GM21367 (cell line): ENCODE results near the gene UBAC2.

Source experiments
- ATAC-seq: cut with Tn5 transposase; IDR thresholded peaks from one replicate; pipeline ENCODE4 v1.9.1; 2021; ENCODE audit not compliant: unreplicated experiment

The UBAC2 gene

GRCh38 chr13:99331881-99332293 is 131.2 kb downstream of the UBAC2 start:
- peak; percentile 82 for ATAC-seq

- no peak for ATAC-seq
These were observed 131.8 kb downstream of the UBAC2 start for GRCh38 chr13:99332456-99332855.

GRCh38 chr13:99334221-99334620 is 133.6 kb downstream of the UBAC2 start:
- ATAC-seq, result no peak

GRCh38 chr13:99335087-99335486 is 134.4 kb downstream of the UBAC2 start:
- ATAC-seq, result no peak

GRCh38 chr13:99335603-99336002 is 134.9 kb downstream of the UBAC2 start:
- peak; percentile 60 for ATAC-seq

GRCh38 chr13:99339230-99339721 is 138.6 kb downstream of the UBAC2 start:
- ATAC-seq, result no peak

GRCh38 chr13:99339736-99340397 is 139.2 kb downstream of the UBAC2 start:
- ATAC-seq, result no peak

- no peak for ATAC-seq
These were observed 140.0 kb downstream of the UBAC2 start for GRCh38 chr13:99340638-99341037.

GRCh38 chr13:99341969-99342722 is 141.5 kb downstream of the UBAC2 start:
- no peak for ATAC-seq

GRCh38 chr13:99342723-99343315 is 142.2 kb downstream of the UBAC2 start:
- ATAC-seq, result no peak

GRCh38 chr13:99344610-99345208 is 144.1 kb downstream of the UBAC2 start:
- no peak for ATAC-seq

- ATAC-seq, result no peak
These were observed 144.7 kb downstream of the UBAC2 start for GRCh38 chr13:99345345-99345744.

GRCh38 chr13:99346335-99347042 is 145.8 kb downstream of the UBAC2 start:
- ATAC-seq, result no peak

GRCh38 chr13:99347335-99347878 is 146.8 kb downstream of the UBAC2 start:
- no peak for ATAC-seq

GRCh38 chr13:99347911-99348451 is 147.3 kb downstream of the UBAC2 start:
- ATAC-seq, result no peak

- no peak for ATAC-seq
These were observed 149.5 kb downstream of the UBAC2 start for GRCh38 chr13:99350191-99350590.

- peak; percentile 32 for ATAC-seq
These were observed 151.1 kb downstream of the UBAC2 start for GRCh38 chr13:99351772-99352171.

- no peak for ATAC-seq
These were observed 151.9 kb downstream of the UBAC2 start for GRCh38 chr13:99352351-99353245.

- no peak for ATAC-seq
These were observed 152.6 kb downstream of the UBAC2 start for GRCh38 chr13:99353246-99353600.
